HG02642 (cell line): ENCODE data around the gene PPP1R27.

Experiments
- ATAC-seq: cut with Tn5 transposase; IDR thresholded peaks from one replicate; pipeline ENCODE4 v1.9.1; 2021; ENCODE audit warnings: mild to moderate bottlenecking; ENCODE audit not compliant: unreplicated experiment, poor library complexity

The PPP1R27 gene

GRCh38 chr17:81863123-81863675, 28.3 kb upstream of the PPP1R27 start:
- no peak for ATAC-seq

- ATAC-seq, result peak; percentile 81
Measured at GRCh38 chr17:81860756-81861568, 26.1 kb upstream of the PPP1R27 start.

- peak; percentile 78 for ATAC-seq
Measured at GRCh38 chr17:81859906-81860755, 25.3 kb upstream of the PPP1R27 start, which contains the start of gene P4HB. TSS of gene P4HB (minus strand) at chr17:81860535. CDS start at chr17:81860471, 64 bp downstream.

GRCh38 chr17:81858967-81859905, 24.4 kb upstream of the PPP1R27 start:
- ATAC-seq, result no peak

GRCh38 chr17:81858170-81858966, 23.5 kb upstream of the PPP1R27 start:
- no peak for ATAC-seq

- ATAC-seq, result no peak
Measured at GRCh38 chr17:81854974-81855774, 20.3 kb upstream of the PPP1R27 start.

- ATAC-seq, result no peak
Measured at GRCh38 chr17:81852237-81852636, 17.4 kb upstream of the PPP1R27 start.

GRCh38 chr17:81851423-81851822, 16.6 kb upstream of the PPP1R27 start:
- ATAC-seq, result no peak

- no peak for ATAC-seq
Measured at GRCh38 chr17:81849457-81849856, 14.6 kb upstream of the PPP1R27 start.

- ATAC-seq, result no peak
Measured at GRCh38 chr17:81846743-81847689, 12.2 kb upstream of the PPP1R27 start.

- ATAC-seq, result no peak
Measured at GRCh38 chr17:81845881-81846742, 11.3 kb upstream of the PPP1R27 start.

GRCh38 chr17:81845361-81845760, 10.5 kb upstream of the PPP1R27 start:
- ATAC-seq, result no peak

GRCh38 chr17:81844887-81845286, 10.0 kb upstream of the PPP1R27 start:
- ATAC-seq, result no peak

GRCh38 chr17:81844327-81844851, 9.5 kb upstream of the PPP1R27 start:
- no peak for ATAC-seq

- ATAC-seq, result no peak
Measured at GRCh38 chr17:81843713-81844326, 9.0 kb upstream of the PPP1R27 start.
